Ishikawa (cell line): ENCODE results near the gene ZMYND10.

Source experiments
- EP300 ChIP-seq: IDR thresholded peaks from 2 replicates; pipeline ENCODE4 v1.6.1; 2012; ENCODE audit warnings: borderline replicate concordance
- NFIC ChIP-seq: IDR thresholded peaks from 2 replicates; pipeline ENCODE4 v1.6.1; 2012
- RAD21 ChIP-seq: IDR thresholded peaks from 2 replicates; pipeline ENCODE4 v1.6.1; 2012; ENCODE audit warnings: low read depth
- YY1 ChIP-seq: IDR thresholded peaks from 2 replicates; pipeline ENCODE4 v1.6.1; 2012; ENCODE audit warnings: low read depth
- ZBTB7A ChIP-seq: IDR thresholded peaks from 2 replicates; pipeline ENCODE4 v1.6.1; 2012; ENCODE audit warnings: low read depth
- TF ChIP-seq, protein P1 (sequence below): IDR thresholded peaks from 2 replicates; pipeline ENCODE4 v1.6.1; 2012; ENCODE audit warnings: low read depth, mild to moderate bottlenecking
- TF ChIP-seq, protein P2 (sequence below): IDR thresholded peaks from 2 replicates; pipeline ENCODE4 v1.6.1; 2012

DNA sequence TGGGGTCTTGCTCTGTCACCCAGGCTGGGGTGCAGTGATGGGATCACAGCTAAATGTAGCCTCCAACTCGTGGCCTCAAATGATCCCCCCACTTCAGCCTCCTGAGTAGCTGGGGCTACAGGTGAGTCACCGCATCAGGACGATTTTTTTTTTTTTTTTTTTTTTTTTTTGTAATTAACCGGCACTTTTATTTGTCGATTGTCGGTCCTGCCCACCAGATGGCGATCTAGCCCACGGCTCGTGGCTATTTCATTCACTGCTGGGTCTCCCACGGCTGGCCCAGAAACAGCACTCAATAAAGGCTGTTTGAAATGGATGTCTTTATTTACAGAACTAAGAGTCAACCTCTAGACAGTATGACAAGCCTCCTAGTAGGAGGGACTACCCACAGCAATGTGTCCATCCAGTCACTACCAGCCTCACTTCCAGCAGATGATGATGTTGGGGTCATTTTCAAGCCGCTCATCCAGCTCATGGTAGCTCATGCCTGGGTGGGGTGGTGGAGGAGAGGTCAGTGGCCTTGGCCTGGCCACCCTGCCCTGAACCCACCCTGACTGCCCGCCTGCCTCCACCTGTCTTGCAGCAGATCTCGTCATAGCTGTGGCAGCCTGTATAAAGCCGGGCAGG lies 1.8 kb upstream of the ZMYND10 start:
- no peak for TF ChIP-seq EP300
- no peak for TF ChIP-seq ZBTB7A
- no peak for TF ChIP-seq NFIC
- TF ChIP-seq, protein P1, sequence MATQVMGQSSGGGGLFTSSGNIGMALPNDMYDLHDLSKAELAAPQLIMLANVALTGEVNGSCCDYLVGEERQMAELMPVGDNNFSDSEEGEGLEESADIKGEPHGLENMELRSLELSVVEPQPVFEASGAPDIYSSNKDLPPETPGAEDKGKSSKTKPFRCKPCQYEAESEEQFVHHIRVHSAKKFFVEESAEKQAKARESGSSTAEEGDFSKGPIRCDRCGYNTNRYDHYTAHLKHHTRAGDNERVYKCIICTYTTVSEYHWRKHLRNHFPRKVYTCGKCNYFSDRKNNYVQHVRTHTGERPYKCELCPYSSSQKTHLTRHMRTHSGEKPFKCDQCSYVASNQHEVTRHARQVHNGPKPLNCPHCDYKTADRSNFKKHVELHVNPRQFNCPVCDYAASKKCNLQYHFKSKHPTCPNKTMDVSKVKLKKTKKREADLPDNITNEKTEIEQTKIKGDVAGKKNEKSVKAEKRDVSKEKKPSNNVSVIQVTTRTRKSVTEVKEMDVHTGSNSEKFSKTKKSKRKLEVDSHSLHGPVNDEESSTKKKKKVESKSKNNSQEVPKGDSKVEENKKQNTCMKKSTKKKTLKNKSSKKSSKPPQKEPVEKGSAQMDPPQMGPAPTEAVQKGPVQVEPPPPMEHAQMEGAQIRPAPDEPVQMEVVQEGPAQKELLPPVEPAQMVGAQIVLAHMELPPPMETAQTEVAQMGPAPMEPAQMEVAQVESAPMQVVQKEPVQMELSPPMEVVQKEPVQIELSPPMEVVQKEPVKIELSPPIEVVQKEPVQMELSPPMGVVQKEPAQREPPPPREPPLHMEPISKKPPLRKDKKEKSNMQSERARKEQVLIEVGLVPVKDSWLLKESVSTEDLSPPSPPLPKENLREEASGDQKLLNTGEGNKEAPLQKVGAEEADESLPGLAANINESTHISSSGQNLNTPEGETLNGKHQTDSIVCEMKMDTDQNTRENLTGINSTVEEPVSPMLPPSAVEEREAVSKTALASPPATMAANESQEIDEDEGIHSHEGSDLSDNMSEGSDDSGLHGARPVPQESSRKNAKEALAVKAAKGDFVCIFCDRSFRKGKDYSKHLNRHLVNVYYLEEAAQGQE = no peak
- TF ChIP-seq, protein P2, sequence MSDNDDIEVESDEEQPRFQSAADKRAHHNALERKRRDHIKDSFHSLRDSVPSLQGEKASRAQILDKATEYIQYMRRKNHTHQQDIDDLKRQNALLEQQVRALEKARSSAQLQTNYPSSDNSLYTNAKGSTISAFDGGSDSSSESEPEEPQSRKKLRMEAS = no peak
- peak; percentile 74 for TF ChIP-seq RAD21
- no peak for TF ChIP-seq YY1
